ENCODE results near the gene ADGRG1.

GRCh38 chr16:57687363-57687929 lies 59.0 kb downstream of the ADGRG1 start:
- no peak for TF ChIP-seq CTCF (IDR thresholded peaks at IDR 0.05; ENCODE audit: borderline replicate concordance, extremely low read depth, low read length, poor library complexity, severe bottlenecking)
- TF ChIP-seq EZH2 (IDR thresholded peaks at IDR 0.05; ENCODE audit: borderline replicate concordance, low read depth, low read length, severe bottlenecking) = no peak

Measured in DND-41 (cell line).